NCI-H82 treated with DMSO at 0.1 percent for 48 hours (cell line): Measurements from ENCODE around the gene COMP.

Source experiments
- DNase-seq: peaks from one replicate; lab custom pipeline; 2025; ENCODE audit not compliant: unreplicated experiment; lab: John Stamatoyannopoulos, UW

COMP gene

DNA sequence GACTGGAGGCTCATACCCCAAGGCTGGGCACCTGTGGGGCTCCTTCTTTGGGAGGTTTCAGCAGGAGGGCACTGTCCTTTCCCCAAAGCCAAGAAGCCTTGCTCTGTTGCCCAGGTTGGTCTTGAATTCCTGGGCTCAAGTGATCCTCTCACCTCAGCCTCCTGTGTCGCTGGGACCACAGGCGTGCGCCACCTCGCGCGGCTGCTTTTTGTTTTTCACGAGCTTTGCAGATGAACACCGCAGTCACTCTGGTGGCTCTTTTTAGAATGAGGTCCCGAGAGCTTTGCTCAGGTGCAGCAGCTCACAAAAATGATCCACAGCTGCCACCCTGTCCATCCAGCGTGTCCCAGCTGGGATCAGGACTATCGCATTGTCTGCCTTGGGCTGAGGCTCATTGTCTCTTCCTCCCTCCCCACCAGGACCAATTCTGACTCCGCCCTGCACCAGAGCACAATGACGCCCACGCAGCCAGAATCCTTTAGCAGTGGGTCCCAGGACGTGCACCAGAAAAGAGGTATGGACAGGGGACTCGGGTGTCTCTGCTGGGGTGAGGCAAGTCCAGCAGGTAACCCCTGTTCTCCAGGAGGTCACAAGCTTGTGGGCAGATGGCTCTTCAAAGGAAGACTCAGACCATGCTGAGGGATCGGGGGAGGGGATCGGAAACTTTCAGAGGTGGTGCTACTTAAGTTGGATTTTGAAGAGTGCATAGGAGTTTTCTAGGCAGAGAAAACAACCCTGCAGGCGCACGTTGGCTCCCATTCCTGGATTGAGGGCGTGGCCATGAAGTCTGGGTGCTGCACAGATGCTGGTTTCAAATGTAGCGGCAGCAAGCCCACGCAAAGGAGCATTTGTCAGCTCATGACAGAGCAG, 41.5 kb downstream of the COMP start:
- no peak for DNase-seq

DNA sequence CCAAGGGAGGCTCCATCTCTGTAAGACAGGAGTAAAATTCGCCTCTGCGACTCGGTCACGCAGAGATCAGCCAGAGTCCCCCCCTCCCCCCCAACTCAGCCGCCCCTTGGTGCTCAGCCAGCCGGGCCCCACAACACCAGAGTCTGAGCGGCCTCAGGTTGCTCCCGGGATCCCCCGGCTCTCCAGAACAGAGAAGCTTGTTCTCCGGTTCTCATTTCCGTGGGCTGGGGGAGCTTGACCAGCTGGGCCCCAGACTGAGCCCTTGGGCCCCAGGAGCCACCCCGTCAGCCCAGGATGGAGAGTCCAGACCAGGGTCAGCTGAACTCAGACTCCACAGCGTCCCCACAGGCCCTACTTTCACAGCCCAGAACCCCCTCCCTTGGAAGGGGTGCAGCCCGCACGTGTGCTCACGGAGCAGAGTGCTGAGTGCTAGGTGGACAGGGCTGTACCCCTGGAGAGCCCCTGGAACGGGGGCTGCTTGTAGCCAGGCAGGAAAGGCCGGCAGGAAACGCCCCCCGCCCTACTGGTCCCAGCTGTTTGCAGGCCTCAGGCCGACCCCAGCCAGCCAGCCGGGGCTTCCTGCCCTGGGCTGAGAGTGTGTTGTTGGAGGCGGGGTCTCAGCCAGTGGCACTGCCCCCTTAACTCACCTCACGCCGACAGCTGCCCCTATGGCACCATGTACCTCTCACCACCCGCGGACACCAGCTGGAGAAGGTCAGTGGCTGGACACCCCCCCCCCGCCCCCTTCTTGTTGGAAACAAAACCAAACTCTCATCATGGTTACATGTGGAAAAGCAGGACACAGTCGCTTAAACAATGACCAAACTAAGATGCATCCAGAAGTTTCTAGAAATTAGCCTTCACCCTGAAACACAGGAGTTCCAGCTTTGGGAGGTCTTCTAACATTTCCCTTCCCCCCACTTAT, 44.4 kb downstream of the COMP start:
- DNase-seq = no peak

DNA sequence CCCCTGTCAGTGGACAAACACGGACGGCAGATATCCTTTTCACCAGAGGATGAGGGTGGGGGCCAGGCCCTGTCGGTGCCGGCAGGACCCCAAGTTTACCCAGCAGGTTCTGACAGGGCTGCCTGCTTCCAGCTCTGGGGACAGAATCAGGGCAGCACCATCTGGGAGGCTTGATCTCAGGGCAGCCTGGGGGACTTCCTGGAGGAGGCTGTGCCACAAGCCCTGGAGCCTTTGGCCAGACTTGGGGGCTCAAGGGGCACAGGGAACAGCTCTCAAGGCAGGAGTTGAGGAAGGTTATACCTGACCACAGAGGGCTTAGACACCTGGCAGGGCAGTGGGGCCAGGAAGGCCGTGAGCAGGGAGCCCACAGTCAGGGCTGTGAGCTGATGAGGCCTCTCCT, 45.2 kb downstream of the COMP start:
- no peak for DNase-seq

DNA sequence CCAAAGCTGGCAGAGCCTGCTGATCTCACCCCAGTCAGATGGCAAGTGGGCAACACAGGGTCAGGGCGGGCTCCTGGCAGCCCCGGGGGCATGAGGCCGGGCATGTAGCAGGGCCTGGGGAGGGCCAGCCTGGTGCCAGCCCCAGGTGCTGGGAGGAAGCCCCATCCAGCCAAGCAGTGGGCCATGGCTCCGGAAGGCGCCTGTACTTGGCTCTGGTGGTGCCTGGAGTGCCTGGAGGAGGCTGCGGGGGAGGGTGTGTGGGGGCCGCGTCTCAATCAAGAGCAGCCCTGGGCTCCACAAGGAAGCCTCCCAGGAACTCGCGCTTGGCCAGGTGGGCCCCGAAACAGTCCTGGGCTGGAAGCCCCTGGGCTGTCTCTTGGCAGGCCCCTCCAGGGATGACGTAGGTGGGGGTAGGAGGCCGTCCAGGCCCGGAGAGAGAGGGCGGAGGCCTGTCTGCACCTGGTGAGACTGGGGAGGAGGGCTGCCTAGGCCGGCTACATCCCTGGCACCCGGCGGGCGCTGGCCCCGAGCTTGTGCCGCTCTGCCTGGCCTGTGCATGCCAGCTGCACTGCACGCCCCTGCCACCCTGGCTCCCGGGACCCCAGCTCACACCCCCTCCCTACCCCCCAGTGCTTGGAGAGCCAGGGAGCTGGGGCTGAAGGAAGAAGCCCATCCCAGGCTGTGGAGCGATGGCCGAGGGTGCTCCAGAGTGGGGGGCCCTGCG, 45.9 kb downstream of the COMP start:
- no peak for DNase-seq

DNA sequence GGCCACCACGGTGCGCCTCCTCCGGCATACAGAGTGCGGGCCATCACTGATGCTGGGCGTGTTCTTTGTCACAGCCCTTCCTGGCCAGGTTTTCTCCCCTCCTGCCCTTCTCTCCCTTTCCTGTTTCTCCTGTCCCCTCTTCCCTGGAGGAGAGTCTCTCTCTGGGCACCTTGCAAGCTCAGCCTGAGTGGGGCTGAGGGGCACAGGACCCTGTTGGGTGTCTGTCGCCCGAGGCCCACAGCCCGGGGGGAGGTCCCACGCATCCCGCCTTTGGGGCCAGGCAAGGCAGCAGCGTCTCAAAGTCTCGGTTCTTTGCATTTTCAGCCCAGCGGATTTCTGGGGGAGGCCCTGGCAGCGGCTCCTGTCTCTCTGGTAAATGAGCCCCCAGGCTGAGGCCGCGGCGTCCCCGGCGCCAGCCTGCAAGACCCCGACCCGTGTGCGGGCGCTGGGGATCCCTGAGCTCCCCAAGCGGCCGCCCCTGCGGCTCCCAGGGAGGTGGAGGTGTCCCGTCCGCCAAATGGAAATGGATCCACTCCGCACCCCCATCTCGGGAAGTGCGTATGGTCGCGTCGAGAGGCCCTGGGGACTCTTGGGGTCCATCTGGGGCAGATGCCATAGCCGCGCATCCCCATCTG, 47.2 kb downstream of the COMP start:
- DNase-seq = no peak

DNA sequence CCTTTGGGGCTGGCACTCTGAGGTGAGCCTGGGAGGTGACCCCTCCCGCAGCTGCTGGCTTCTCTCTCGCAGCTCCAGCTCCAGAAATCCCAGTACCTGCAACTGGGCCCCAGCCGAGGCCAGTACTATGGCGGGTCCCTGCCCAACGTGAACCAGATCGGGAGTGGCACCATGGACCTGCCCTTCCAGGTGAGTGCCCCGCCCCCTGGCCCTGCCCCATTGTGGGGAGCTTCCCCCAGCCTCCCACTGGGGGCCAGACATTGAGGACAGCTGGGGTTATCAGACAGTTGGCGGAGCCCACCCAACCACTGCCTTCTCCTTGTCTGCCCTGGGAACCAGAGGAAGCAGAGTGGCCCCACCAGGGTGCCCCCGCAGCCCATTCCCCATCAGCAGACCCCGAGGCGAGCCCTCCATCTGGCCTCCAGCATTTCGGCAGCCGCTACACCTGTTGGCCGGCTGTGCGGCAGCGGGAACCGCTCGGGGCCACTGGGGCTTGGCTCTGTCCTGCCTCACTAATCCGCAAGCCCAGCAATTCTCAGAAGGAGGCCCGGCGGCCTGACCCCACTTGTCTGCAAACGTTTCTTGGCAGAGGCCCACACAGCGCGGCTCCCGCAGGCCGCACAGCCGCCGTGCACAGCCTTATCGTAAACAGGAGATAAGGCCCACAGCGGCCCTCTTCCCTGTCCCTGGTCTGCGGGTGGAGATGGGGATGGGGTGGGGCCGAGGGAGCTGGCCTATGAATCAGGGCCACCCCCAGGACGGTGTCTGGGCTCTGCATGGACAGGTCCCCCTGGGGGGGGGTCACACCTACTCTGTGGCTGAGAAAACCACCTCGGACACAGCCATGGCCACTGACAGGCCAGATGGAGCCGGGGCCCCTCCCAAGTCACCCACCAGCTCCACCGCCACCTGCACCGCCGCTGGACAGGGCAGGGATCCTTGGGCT, 48.0 kb downstream of the COMP start:
- no peak for DNase-seq

DNA sequence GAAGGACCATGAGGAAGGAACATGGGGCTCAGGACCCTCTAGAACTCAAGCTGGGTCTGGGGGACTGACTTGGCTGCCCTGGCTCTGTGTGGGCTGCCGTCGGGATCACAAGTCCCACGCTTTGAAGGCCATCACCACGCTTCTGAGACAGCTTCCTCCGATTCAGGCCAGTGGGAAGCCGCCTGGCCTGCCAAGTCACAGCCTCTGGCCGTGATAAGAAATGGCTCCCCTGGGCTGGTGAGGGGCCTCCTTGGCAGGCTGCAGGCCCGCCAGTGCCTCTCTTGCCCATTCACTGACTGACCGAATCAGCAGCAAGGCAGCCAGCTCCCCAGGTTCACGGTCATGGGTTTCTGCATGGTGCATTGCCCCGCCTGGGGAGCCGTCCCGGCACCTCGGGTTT, 48.8 kb downstream of the COMP start:
- DNase-seq = no peak

DNA sequence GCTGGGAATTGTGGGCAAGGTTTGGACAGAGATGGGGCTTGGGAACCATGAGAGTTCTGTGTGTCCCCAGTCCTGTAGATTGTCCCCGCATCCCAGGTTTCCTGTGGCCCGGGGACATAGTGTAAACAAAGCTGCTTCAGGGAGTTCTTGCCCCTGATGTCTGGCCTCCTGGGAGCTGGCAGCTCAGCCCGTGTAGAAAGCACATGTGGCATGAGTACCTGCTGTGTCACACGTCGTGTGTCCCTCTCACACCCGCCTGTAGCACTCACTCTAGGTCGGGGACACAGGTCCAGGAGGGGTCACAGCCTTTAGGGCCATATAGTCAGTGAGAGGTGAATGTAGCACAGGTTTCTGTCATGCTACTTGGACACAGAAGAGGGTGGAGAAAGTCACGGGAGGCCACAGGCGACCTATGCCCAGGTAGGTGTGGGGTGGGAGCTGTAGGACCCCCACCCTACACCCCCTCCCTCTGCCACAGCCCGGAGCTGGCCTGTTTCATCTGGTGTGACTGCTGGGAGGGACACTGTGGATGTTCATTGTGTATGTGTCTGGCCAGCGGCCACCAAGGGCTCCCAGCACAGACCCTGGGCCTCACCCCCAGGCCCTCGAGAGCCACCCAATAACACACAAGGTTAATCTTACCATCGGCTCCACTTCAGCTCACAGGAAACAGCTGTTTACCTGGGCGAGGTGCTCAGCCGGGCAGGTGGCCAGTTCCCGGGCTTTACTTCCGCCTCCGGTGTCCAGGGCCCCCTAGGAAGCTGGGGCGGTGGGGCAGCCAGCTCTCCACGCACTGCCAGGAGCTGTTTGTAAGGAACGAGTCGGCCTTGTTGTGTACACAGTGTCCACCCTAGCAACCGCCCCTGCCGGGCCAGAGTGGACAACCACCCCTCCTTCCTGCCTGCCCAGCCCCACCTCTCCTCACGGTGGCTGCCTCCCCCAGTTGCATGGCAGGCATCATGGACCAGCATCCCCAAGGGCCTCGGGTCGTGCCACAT, 49.7 kb downstream of the COMP start:
- no peak for DNase-seq

DNA sequence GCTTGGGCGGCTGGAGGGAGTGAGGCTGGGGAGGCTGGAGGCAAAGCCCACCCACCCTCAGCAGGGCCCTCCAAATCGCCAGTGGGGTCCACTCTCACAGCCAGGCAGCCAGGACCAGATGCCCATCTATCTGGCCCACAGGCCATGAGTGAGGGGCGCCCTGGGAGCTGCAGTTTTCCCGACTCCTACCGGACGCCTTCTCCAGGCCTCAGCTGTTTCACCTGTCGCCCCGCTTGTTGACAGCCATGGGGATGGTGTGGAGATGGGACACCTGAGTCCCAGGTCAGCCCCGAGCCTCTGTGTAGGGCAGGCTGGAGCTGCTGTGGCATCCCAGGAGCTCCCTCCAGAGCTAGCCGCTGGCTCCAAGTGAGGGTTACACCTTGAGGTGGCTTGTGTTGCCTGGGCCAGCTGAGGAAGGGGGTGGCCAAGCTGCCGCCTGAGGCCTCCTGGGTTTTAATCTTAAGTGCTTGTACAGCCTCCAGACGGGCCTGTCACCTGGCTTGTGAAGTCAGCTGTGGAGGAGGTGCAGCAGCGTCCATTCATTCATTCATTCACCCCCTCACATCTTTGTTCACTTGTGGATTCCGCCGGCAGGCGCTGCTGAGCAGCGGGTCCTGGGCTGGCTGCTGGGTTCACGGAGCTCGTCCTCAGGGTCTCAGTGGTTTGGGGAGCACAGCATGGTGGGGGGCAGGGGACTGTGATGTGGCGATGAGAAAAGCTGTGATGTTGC, 52.0 kb downstream of the COMP start:
- DNase-seq = no peak

DNA sequence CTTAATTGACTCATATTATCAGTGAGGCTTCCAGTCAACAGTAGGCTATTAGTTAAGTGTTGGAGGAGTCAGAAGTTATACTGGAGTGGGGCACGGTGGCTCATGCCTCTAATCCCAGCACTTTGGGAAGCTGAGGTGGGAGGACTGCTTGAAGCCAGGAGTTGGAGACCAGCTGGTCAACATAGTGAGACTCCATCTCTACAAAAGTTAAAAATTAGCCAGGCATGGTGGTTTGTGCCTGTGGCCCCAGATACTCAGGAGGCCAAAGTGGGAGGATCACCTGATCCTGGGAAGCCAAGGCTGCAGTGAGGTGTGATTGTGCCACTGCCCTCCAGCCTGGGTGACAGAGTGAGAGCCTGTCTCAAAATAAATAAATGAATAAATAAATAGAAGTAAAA, 53.2 kb downstream of the COMP start:
- DNase-seq = no peak

DNA sequence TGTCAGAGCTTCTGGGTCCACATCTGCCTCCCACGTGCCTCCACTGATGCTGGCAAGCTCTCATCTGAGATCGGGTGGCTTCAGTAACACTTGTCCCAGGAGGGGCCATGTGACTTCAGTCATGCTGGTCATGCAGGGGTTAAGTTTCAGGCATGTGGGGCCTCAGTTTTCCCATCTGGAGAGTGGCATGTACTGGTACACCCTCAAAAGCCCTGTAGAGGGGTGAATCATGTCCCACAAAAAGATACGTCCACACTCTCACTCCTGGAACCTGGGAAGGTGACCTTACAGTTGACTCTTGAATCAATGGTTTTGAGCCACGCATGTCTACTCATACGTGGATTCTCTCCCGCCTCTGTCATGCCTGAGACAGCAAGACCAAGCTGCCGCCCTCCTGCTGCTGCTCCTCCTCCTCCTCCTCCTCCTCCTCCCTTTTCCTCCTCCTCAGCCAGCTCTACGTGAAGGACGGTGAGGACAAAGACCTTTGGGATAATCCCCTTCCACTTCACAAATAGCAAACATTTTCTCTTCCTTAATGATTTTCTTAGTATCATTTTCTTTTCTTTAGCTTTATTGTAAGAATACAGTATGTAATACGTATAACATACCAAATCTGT, 53.7 kb downstream of the COMP start:
- DNase-seq = peak; percentile 30

DNA sequence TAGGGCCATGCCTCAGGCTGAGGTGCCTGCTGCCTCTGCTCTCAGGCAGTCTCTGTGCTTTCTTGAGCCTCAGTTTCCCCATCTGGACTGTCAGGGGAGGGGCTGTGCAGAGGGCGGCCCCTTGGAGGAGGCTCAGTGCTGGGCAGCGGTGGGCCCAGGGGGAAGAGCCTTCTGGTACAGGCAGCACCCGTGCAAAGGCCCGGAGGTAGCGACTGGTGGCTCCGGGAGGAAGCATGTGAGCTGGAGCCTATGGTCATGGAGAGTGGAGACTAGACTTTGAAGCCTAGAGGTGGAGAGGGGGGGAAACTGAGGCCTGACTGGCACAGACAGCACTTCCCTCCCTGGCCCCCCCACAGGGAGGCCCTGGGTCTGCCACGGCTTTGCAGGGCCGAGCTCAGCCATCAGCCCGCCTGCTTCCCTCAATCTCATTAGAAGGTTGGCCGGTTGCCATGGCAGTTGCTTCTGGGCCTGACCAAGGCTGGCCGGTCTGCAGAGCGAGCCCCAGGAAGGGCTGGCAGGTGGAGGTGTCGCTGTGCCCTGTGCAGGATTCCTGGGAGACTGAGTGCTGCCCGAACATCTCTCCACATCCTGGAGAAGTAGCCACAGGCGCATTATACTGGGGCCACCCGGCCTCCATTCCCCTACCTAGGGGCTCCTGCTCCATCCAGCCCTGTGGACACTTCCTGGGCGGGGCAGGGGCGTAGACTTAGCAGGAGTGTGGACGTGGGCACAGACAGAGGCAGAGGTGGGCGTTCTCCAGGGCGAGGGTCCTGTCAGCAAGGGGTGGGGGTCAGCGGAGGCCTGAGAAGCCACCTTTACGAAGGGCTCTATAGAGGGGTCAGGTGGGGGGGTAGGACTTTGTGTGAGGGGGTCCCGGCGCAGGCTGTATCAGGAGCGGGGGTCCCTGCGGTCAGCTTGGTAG, 54.4 kb downstream of the COMP start:
- peak; percentile 68 for DNase-seq

DNA sequence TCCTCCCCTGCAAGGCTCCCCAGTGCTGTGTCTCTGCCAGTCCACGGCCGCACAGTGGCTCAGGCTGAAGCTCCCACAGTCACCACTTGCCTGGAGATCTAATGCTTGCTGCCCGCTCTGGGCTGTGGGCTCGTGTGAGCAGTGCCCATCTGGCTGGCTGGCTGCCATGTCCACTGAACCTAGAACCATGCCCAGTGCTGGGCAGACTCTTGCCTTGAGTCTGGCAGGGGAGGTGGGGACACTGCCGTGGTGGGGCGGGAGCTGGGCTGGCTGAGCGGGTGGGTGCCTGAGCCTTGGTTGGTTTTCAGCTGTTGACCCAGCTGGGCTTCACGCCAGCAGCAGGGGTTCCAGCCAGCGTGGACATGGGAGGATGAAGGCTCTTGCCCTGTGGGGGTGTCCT, 55.4 kb downstream of the COMP start:
- no peak for DNase-seq

DNA sequence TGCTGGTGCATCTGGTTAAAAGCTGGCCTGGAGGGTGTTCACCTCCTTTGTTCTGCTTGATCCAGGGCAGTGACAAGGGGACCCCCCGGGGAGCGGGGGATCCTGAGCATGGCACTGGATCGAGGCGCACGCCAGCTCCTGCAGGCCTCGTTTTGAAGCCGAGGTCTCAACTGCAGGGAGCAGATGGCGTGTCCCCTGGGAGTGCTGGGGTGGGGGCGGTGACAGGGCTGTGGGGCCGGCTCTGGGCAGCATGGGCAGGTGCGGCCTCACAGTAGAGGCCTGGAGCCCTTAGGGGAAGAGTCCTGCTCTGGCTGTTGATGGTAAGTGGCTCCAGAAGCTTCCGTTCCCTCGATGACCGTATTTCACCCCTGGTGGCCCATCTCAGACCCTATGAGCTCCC, 55.8 kb downstream of the COMP start:
- peak; percentile 87 for DNase-seq

DNA sequence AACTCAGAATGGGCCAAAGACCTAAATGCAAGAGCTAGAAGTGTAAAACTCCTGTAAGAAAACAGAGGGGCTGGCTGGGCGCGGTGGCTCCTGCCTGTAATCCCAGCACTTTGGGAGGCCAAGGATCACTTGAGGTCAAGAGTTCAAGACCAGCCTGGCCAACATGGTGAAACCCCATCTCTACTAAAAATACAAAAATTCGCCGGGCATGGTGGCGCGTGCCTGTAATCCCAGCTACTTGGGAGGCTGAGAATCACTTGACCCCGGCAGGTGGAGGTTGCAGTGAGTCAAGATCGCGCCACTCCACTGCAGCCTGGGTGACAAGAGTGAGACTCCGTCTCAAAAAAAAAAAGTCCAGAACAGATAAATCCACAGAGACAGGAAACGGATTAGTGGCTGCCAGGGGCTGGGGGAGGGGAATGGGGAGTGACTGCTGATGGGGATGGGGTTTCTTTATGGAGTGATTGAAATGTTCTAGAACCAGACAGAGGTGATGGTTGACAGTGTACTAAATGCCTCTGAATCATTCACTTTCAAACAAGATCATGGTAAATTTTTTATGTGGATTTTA, 57.3 kb downstream of the COMP start:
- peak; percentile 57 for DNase-seq

DNA sequence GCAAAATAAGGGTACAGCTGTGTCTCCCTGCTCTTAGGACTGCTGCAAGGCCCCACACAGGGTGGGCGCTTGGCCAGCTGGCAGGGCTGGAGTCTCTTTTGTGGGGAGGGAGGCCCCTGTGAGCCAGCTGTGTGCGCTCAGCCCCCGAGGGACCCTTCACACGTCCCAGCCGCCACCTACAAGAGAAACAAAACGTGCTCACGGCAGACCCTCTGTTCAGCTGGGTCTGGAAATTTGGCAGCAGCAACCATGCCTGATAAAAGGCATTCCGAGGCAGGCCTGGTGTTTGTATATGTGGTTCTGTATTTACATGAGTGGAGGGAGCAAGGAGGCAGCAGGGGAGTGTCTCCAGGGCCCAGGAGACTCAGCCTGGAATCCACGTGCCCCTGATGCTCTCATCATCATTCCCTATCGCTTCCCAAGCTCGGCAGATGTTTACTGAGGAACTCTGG, 57.9 kb downstream of the COMP start:
- no peak for DNase-seq
